CD4-positive, alpha-beta T cell treated with Interleukin-17A for 1 hour (primary cell): ENCODE measurements around the gene TBPL1.

Source experiments
- DNase-seq: peaks from one replicate; pipeline ENCODE4 v3.0.0-alpha.2; 2020

TBPL1 gene

DNA sequence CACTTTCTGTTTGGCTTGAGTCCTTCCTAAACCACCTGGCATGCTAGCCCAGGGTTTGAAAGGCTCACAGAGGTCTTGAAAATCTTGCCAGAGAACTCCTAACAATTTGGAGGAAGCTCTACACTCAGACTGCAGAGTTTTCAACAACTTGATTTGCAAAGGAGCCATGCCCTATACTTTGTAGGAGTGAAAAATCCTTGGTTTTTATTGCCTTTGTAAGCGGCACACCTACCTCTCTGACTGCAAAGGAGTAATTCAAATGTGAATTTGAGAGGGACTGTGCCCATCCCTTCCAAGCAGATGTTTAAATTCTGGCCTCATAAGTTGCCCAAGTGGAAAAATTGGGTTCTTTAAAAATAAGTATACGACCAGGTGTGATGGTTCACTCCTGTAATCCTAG lies 58.0 kb downstream of the TBPL1 start:
- DNase-seq, result no peak

DNA sequence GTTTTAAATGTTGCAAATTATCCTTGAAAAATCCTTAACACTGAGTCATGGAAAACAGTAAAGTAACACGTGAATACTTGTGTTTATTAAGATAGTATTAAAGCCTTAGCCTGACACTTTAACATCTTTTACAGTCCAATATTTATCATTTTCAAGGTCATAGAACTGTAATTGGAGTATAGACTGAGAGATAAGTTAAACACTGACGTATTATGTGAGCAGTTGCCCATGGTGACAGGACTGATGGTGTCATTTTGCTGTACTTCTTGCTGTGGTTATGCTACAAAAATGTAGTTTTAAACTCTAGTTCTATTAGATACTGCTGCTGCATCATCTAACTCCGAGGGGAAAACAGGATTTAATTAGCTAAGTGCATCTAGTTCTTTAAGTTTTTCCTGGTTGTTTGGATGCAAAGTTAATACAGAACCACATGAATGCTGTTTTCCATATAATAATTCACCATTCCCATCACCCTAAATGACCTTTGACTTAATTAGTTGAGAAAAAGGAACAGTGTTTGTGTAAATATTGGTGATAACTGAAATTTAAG lies 61.6 kb downstream of the TBPL1 start:
- no peak for DNase-seq

DNA sequence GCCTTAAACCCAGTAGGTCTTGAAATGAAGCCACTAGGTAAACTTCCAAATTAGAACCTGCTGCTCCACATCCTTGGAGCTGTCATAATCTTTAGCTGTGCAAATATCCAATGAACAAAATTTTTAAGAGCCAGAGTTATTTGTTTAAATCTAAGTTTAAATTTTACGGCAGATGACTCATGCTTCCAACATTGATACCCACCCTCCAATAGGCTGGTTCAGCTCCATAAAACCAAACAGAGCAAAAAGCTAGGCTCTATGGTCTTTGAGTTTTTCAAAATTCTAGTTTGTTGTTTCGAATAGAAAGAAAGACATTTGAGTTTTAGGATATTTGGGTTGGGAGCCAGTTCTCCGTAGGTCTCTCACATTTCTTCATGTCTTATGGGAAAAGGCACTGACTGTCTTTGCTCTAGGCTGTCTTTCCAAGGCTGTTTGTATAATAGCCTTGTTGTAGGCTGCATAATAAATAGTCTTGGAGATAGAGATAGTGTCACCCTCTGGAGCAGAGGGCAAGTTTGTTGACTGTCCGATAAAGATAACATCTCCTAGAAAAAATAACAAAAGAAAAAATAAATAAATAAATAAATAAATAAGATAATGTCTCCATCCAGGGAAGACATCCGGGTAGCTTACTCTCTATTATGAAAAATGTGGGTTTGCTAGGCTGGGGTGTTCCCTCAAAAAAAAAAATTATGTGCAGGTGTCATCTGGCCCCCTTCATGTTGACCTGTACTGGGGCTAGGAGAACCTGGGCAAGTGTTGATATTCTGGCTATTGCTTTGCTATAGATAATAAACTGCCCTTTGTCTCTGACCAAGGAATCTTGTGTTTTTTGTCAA lies 62.9 kb downstream of the TBPL1 start:
- no peak for DNase-seq

DNA sequence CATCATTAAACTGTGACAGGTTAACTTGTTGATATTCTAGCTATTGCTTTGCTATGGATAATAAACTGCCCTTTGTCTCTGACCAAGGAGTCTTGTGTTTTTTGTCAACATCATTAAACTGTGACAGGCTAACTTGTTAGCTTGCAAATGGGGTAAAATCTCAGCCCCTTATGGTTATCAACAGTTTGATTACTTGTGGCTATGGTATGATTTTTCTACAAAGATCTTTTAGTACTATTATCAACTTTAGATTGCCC lies 63.5 kb downstream of the TBPL1 start:
- DNase-seq, result no peak

DNA sequence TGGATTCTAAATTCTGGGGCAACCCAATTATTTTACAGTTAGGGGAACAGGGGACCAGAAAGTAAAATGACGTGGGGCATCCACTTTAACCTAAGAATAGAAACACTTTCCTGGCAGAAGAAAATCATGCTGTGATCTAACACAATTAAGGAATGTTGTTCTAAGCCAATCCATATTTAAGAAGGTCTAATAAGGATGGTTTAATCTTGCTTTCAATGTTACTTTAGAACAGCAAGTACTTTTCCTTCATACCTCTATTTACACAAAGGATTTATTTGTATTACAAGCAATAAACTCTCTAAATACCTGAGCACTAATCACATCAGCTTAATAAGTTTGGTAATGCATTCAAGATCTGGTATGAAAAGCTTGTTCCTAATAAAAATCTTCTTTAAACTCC lies 67.0 kb downstream of the TBPL1 start:
- no peak for DNase-seq

DNA sequence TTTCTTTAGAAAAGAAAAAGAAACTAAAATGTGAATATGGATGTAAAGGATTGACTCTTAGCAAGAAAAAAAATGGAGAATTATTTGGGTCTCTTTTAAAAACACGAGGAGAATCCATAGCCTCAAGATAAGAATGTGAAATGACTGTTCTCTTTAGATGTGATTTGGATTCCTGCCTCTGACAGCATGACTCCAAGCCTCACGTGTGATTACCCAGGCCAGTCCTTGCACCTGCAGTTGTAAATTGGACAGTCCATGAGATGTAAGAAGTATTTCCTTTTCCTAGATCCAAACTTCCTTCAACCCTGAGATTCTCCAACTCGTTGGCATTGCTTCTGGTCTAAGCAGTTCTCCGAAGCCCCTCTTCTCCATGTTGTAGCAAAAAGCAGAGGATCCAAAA lies 67.5 kb downstream of the TBPL1 start:
- no peak for DNase-seq

DNA sequence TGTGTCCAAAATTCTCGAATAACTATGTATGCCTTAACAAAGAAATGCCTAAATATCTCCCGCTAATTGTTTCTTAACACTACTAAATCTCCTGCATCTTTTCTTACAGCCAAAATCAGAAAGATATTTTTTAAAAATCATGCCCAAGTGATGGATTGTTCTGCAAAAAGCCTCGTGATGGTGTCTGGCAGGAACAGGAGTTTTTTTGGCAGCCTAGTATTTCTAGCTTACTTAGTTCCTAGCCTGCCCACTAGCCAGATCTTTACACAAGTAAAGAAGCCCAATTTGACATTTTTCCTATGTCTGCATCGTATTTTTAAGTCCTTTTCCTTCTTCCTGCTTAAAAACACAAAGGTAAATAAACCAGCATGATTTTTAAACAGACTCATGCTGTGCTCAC lies 67.9 kb downstream of the TBPL1 start:
- DNase-seq, result no peak

DNA sequence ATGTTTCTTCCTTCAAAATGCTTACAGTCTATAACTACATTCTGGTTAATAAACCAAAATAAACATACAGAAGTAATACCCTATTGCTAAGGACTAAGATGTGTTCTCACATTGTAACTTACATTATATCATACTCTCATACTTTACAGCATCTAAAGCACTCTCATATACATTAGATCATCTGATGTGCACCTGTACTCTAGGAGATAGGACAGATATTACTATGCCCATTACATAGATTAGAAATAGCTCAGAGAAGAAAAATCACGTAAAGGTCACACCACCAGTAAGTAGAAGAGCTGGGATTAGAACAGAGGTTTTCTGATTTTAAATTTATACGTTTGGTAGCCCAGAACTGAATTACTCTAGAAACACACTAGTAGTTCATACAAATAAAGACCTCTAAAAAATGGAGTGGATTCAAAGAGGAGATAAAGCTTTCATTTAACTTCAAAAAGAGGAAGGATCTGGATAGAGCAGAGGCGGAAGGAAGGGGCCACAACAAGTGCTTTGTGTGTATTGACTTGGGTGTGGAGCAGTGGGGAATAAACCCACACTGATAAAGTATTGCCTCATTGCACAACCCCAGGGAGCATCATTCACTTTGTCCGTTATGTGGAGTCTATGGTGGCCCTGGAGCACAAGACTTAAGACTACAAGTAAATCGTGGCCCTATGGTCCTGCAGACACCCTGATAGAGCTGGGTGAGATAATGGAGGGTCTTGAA lies 68.5 kb downstream of the TBPL1 start:
- no peak for DNase-seq

DNA sequence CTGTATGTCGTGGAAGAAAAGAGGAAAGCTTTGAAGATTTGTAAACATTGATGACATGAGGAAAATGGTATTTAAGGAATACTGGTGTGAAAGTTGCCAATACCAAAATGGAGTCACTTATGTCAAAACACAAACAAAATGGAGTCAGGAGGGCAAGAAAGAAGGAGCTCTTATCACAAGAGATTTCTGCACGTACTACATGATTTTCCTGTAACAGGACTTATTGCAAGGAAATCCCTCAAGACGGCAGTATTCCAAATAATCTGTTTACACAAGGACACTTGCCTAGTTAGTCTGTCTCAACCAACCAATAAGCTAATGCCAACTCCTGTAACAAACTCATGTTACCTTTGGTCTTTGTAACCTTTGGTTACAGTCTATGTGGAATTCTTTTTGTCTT lies 69.6 kb downstream of the TBPL1 start:
- no peak for DNase-seq

DNA sequence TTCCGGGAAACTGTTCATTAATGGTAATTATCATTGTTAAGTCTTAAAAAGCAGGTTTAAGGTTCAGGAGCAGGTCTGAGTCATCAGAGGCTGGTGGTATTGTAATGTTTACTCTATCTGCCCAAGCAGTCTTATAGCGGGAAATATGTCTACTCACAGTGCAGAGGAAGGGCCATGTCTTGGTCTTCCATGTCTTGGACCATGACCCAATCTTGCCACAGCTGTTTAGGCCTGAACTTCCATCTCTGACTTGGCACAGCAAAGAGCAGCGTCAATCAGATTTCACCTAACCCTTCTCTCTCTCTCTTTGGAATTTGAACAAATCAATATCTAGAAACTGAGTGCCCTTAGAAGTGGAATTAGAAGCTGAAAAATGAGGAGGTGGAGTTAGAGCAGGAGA lies 73.6 kb downstream of the TBPL1 start:
- DNase-seq, result no peak

DNA sequence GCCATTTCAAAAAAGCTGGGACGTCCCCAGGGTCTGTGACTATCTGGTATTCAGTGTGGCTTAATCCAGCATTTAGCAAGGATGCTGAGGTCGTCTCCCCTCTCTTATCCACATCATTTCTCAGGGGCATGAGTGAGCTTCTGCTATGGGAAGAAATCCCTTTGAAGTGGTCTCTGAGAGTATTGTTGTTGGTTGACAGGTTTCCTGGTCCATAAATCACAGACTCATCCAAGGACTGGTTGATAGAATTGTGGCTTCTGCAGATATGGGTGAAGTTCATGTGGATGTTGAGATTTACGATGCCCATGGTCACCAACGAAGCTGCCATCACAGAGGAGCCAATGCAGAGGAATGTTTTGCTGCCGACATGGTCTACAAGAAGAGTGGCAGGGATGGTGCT lies 75.4 kb downstream of the TBPL1 start:
- DNase-seq, result no peak

DNA sequence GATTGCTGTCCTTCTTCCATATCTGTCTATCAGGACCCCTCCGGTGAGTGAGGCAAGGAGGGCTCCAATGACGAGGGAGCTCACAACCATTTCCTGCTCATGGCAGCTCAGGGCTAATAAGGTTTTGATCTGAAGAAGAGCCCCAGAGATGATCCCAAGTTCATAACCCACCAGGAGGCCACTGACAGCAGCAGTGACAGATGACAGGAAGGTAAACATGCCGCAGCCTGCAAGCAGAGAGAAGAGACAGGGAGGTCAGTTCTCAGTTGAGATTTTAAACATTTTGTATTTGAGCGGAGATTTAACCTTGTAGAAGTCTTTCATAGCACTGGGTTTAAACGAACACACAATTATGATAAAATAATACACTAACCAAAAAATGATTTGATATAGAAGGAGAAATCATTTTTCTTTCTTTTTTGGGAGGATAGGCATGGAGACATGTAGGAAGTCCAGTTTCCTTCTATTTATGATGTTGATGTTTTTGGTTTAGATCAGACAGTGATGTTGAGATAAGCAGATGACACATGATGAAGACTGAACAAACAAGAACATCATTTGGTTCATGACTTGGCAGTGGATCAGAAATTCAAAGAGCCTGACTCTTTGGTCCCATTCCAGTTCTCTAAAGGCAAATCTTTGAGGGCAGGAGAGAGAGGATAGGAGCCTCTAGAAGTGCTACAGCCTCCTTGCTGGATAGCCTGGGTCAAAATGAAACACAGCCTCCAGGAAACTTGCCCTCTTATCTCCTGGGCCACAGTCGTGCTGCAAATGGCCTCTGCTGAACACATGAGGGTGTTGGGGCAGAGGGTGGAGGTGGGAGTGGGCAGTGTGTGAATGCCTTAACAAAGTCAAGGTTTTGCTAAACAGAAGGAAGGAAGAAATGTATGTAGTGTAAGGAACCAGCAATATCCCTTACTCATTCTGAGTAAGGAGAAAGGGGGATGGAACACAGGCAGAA lies 76.8 kb downstream of the TBPL1 start:
- DNase-seq, result no peak

DNA sequence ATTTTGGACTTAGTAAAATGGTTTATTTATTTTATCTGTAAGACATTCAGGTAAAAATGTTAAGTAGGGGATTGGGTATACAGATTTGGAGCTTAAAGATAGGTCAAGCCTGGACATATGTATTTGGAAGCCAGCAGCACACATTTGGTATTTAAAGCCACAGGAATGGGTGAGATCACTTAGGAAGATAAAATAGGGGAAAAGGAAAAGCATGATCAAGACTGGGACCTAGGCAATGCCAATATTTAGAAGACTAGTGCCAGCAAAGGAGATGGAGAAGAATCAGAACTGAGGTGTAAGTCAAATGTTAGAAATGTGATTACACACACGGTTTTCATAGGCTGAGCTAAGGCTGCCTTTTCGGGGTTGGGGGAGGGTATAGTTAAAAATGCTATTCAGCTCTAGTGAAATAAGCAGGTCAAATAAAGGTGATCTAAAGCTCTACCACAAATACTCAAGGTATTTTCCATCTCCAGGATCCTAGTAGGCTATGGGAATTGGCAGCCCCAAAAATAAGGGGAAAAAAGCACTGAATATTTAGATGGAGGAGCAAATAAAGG lies 78.8 kb downstream of the TBPL1 start:
- no peak for DNase-seq

DNA sequence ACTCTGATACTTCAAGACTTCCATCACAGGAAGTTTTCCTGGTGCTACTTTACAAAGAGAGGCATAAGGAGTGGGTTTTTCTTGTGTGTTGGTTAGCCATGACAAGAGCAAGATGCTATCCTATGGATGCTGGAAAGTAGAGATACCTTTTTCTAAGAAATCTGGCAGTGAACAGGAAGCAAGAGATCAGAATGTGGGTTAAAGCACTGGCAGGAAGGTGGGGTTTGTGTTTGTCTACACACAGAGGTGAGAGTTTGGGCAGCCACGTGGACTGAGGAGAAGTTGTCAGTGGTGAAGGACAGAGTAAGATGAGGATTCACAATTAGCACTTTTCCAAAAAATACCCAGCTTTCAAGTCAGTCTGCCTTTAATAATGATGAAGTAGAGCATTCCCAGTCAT lies 81.5 kb downstream of the TBPL1 start:
- no peak for DNase-seq

DNA sequence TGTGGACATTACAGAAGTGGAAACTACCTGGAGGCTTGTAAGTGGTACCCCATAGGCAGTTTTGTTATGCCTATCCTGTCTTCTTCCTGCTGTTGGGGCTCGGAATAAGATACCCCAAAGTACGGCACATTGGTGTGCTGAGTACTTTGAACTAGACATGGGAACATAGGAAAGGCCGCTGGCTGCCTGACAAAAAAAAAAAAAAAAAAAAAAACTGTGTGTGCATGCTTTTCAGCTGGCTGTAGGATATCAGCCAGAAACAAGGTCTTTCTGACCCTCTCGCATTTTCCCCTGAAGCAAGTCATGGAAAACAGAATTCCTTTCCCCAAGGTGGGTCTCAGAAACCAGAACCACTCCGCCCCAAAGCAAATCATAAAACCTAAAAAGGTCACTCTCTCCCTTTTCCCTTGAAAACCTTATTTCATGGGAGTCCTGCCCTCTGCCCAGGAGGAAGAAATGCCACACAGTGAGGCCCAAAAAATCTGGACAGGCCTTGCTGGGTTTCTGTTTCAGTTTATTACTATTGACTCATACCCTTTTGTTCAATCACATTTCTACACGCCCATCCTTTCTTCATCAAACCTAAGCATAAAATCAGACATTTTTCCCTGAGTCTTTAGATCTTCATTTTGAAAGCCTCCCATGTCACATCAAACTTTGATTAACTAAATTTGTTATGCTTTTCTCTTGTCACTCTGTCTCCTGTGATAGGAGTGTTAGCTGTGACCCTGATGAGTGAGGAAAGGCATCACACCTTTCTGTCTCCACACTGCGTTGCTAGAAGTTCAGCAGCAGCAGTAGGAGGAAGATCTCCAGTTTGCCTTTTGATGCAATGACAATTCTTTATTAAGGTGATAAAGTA lies 82.2 kb downstream of the TBPL1 start:
- no peak for DNase-seq

DNA sequence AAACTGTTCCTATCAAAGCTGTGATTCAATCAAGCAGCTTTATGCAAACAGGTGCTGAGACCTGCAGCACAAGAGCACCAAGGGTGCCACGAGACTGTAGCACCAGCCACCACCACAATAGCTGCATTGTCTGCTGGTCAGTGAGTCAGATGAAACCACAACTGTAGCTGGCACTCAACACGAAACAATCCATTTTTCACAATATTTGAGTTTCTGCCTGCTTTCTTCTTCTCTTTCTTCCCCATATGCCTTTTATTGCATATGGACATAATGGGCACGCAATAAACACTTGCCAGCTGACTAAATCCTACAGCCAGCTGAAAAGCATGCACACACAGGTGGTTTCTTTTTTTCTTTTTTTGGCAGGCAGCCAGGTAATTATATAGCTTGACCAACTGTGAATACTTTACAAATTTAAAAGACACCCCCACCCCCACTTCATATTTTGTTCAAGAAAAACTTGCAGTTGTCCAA lies 82.8 kb downstream of the TBPL1 start:
- no peak for DNase-seq

DNA sequence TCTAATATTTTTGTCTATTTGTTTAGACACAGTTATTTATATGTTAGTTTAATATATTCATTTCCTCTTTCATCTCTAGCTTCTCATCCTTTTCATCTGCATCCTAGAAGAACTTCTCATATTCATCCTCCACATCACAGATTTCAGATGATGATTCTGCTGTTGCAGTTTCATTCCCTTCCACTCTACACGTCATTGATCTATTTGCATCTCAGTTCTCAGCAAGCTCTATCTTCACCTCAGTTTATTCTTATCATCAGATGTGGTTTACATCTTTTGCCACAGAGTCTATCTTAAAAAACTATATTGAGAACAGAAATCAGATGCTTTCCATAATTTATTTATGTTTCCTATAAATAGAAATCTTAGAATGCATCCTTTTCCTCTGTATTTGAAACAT lies 86.1 kb downstream of the TBPL1 start:
- DNase-seq, result no peak
